ENCODE data around the gene PCDH9.

Gene PCDH9

GRCh38 chr13:66700117-66700601 lies 530.0 kb downstream of the PCDH9 start:
- Histone ChIP-seq H3K4me2 (ENCODE audit: low read length) (no peak overlapping the region), H3K79me2 (ENCODE audit: insufficient read depth, low read length) (no peaks in the 10 kb centered on the region), H3K27ac (ENCODE audit: low read depth, low read length, poor library complexity, severe bottlenecking) (no peak overlapping the region), H3K4me1 (ENCODE audit: insufficient read depth, low read length, severe bottlenecking) (peaks cover 13% of the 10 kb centered on the region), H3K9me3 (ENCODE audit: low read length) (peaks cover 11% of the 10 kb centered on the region), H3K9ac (ENCODE audit: low read length) (no peak overlapping the region), H4K20me1 (ENCODE audit: insufficient read depth, low read length) (no peaks in the 10 kb centered on the region), H3K4me3 (ENCODE audit: low read depth, low read length, poor library complexity, severe bottlenecking) (no peak overlapping the region), H3K9me2 (ENCODE audit: low read depth, low read length) (no peaks in the 10 kb centered on the region), H3F3A (ENCODE audit: insufficient read depth, low read length) (no peaks in the 10 kb centered on the region), H2AFZ (ENCODE audit: low read length) (peak overlapping the region; percentile 73), H3K27me3 (ENCODE audit: insufficient read depth, low read length) (no peaks in the 10 kb centered on the region), H3K36me3 (ENCODE audit: insufficient read depth, low read length) (no peaks in the 10 kb centered on the region; the same call in 1 of the 2 replicates)
- TF ChIP-seq EZH2 (IDR thresholded peaks at IDR 0.05; ENCODE audit: borderline replicate concordance, low read length) (no peak), CTCF (IDR thresholded peaks at IDR 0.05; ENCODE audit: low read length) (no peak)

GRCh38 chr13:66693656-66694055 lies 536.5 kb downstream of the PCDH9 start:
- Histone ChIP-seq H3F3A (ENCODE audit: insufficient read depth, low read length) (no peaks in the 10 kb centered on the region), H3K27ac (ENCODE audit: low read depth, low read length, poor library complexity, severe bottlenecking) (no peak overlapping the region), H4K20me1 (ENCODE audit: insufficient read depth, low read length) (no peaks in the 10 kb centered on the region), H3K9me3 (ENCODE audit: low read length) (peaks cover 8% of the 10 kb centered on the region; the same call in 1 of the 2 replicates), H3K4me3 (ENCODE audit: low read depth, low read length, poor library complexity, severe bottlenecking) (no peak overlapping the region), H3K4me2 (ENCODE audit: low read length) (no peak overlapping the region), H2AFZ (ENCODE audit: low read length) (no peak overlapping the region), H3K9me2 (ENCODE audit: low read depth, low read length) (no peaks in the 10 kb centered on the region), H3K9ac (ENCODE audit: low read length) (no peak overlapping the region), H3K27me3 (ENCODE audit: insufficient read depth, low read length) (no peaks in the 10 kb centered on the region), H3K79me2 (ENCODE audit: insufficient read depth, low read length) (no peaks in the 10 kb centered on the region), H3K4me1 (ENCODE audit: insufficient read depth, low read length, severe bottlenecking) (peaks cover 22% of the 10 kb centered on the region), H3K36me3 (ENCODE audit: insufficient read depth, low read length) (no peaks in the 10 kb centered on the region)
- no peak for TF ChIP-seq EZH2 (IDR thresholded peaks at IDR 0.05; ENCODE audit: borderline replicate concordance, low read length)
- no peak for TF ChIP-seq CTCF (IDR thresholded peaks at IDR 0.05; ENCODE audit: low read length)

GRCh38 chr13:66691149-66691548 lies 539.0 kb downstream of the PCDH9 start:
- TF ChIP-seq CTCF (IDR thresholded peaks at IDR 0.05; ENCODE audit: low read length) (no peak), EZH2 (IDR thresholded peaks at IDR 0.05; ENCODE audit: borderline replicate concordance, low read length) (no peak)
- no peak overlapping the region for H2AFZ ChIP-seq (ENCODE audit: low read length)
- H3K79me2 ChIP-seq (ENCODE audit: insufficient read depth, low read length): no peaks in the 10 kb centered on the region
- no peaks in the 10 kb centered on the region for H3K9me2 ChIP-seq (ENCODE audit: low read depth, low read length)
- H3K27ac ChIP-seq (ENCODE audit: low read depth, low read length, poor library complexity, severe bottlenecking): no peak overlapping the region
- peaks cover 17% of the 10 kb centered on the region for H3K9me3 ChIP-seq (ENCODE audit: low read length)
- no peak overlapping the region for H3K9ac ChIP-seq (ENCODE audit: low read length)
- no peaks in the 10 kb centered on the region for H3K27me3 ChIP-seq (ENCODE audit: insufficient read depth, low read length)
- no peaks in the 10 kb centered on the region for H4K20me1 ChIP-seq (ENCODE audit: insufficient read depth, low read length)
- H3K4me2 ChIP-seq (ENCODE audit: low read length): no peak overlapping the region
- H3K4me3 ChIP-seq (ENCODE audit: low read depth, low read length, poor library complexity, severe bottlenecking): no peak overlapping the region
- no peaks in the 10 kb centered on the region for H3F3A ChIP-seq (ENCODE audit: insufficient read depth, low read length)
- peaks cover 22% of the 10 kb centered on the region for H3K4me1 ChIP-seq (ENCODE audit: insufficient read depth, low read length, severe bottlenecking)
- H3K36me3 ChIP-seq (ENCODE audit: insufficient read depth, low read length): no peaks in the 10 kb centered on the region

Data from OCI-LY1 (cell line).